ENCODE measurements around the gene ZIC4.

DNA sequence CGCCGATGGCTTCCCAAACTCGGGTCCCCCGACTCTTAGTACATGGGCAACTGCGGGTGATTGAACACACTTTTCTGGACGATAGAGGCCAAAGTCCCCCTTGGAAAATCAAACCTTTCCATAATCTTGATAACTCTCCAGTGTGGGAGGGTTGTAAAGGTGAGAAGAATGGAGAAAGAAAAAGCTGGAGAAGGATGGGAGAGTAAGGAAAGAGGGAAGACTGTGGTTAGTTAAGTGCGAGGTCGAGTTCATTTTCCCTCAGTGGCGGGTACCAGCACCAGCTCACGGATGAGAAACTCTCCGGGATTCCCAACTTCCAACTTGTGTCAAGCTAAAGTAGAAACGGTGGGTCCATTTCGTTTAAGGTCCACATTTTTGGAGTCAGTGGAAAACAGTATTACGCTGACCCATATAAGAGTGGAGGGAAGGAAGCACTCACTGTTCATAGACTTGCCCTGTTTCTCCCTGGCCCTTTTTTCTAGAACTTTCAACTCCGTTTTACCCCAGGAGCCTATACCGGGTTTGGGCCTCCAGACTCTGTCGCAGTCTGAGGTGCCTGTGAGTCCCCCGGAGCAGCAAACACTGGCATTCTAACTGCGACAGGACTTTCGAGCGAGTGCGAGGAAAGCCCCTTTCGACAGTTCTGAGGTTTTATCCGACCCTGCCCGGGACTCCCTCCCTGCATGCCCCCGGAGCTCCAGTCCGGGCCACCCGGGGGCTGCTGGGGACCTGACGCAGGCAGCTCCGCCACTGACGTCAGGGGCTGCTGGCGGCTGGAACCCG, 17.6 kb upstream of the ZIC4 start:
- TF ChIP-seq CTCF (IDR thresholded peaks at IDR 0.05), result no peak
- TF ChIP-seq POLR2A (IDR thresholded peaks at IDR 0.05), result no peak

Measured in heart left ventricle (tissue), 13 donors.